Endothelial cell of umbilical vein (primary cell): ENCODE results near the gene RAB11FIP3. TPM values are rescaled to one million over a fixed set of nuclear protein-coding genes. Genes with fewer than 3 reads are reported as not detected.

Experiments used
- BruUV-seq: library from RNA; stranded (reverse); fragments of 400-500 nt; replicated peaks from 2 replicates; lab custom pipeline; 2021; lab: Mats Ljungman, UMichigan
- CTCF ChIA-PET: fragments of 300-600, 350-600 bp; sonication (Branson Sonifier 250); formaldehyde crosslinking; loops from one replicate; lab custom pipeline; 2021; ENCODE audit warnings: antibody characterized with exemption, inconsistent platforms; lab: Charles Lee
- POLR2A ChIA-PET: fragments of 300-600, 350-600 bp; sonication (Branson Sonifier 250); formaldehyde crosslinking; loops from one replicate; lab custom pipeline; 2021; ENCODE audit warnings: antibody characterized with exemption, inconsistent platforms; lab: Charles Lee
- DNase-seq: peaks from one replicate; pipeline ENCODE4 v3.0.0-alpha.2; 2011; ENCODE audit warnings: low read depth, low spot score
- FAIRE-seq: peaks from 2 replicates; lab custom pipeline; 2011; peaks lifted over from hg19 to GRCh38; lab: Jason Lieb, UNC
- H2AFZ ChIP-seq: 2 replicates; pipeline ENCODE4 v1.6.0; 2012; ENCODE audit warnings: low read depth, low read length, control low read depth, inconsistent platforms
- H3K27ac ChIP-seq: 2 replicates; pipeline ENCODE4 v1.5.1; 2011; ENCODE audit warnings: low read depth, mild to moderate bottlenecking, control low read depth, low read length, moderate library complexity; ENCODE audit not compliant: insufficient read depth
- H3K27me3 ChIP-seq, 2 experiments: 2 replicates each; pipeline versions ENCODE4 v1.6.0 to v1.6.1; 2011; ENCODE audit warnings: low read length in 2 of 2, mixed read lengths in 1 of 2; ENCODE audit not compliant: control insufficient read depth in 2 of 2, insufficient read depth in 2 of 2
- H3K36me3 ChIP-seq, 2 experiments: 2 replicates in 1 of 2; 3 replicates in 1 of 2; pipeline ENCODE4 v1.5.1; 2011; ENCODE audit warnings: low read length in 2 of 2, mild to moderate bottlenecking in 1 of 2, moderate library complexity in 1 of 2; ENCODE audit not compliant: control insufficient read depth in 2 of 2, insufficient read depth in 2 of 2; ENCODE audit errors: extremely low read depth in 1 of 2
- H3K4me1 ChIP-seq: 3 replicates; pipeline ENCODE4 v1.5.1; 2011; ENCODE audit warnings: mild to moderate bottlenecking, low read length; ENCODE audit not compliant: control insufficient read depth, insufficient read depth; ENCODE audit errors: extremely low read depth
- H3K4me2 ChIP-seq: 2 replicates; pipeline ENCODE4 v1.6.1; 2011; ENCODE audit warnings: low read length, control low read depth, mixed read lengths; ENCODE audit not compliant: insufficient read depth
- H3K4me3 ChIP-seq, 3 experiments: fragments of 200-600 bp in 1 of 3; sonication (generic), shearing (Covaris generic) in 1 of 3; replicated peaks in 1 of 3; 2 replicates each; pipeline ENCODE4 v1.5.1; 2011 to 2016; ENCODE audit warnings: control low read depth in 3 of 3, low read length in 3 of 3, mild to moderate bottlenecking in 2 of 3, inconsistent platforms in 1 of 3, low read depth in 1 of 3, moderate library complexity in 1 of 3; ENCODE audit not compliant: insufficient read depth in 1 of 3
- H3K79me2 ChIP-seq: 2 replicates; pipeline ENCODE4 v1.6.0; 2012; ENCODE audit warnings: low read length, inconsistent platforms; ENCODE audit not compliant: control insufficient read depth, insufficient read depth
- H3K9ac ChIP-seq: replicated peaks from 2 replicates; pipeline ENCODE3; 2011; ENCODE audit warnings: low read length, control low read depth; ENCODE audit not compliant: insufficient read depth; ENCODE audit errors: extremely low read depth
- H3K9me1 ChIP-seq: replicated peaks from 3 replicates; pipeline ENCODE4 v1.6.0; 2011; ENCODE audit warnings: mild to moderate bottlenecking, low read length; ENCODE audit not compliant: control insufficient read depth, insufficient read depth; ENCODE audit errors: extremely low read depth
- H3K9me3 ChIP-seq: replicated peaks from 2 replicates; pipeline ENCODE4 v1.5.1; 2012; ENCODE audit warnings: low read length, inconsistent platforms; ENCODE audit not compliant: control insufficient read depth, insufficient read depth
- H4K20me1 ChIP-seq: replicated peaks from 2 replicates; pipeline ENCODE3; 2011; ENCODE audit warnings: mild to moderate bottlenecking, low read length; ENCODE audit not compliant: control insufficient read depth, insufficient read depth; ENCODE audit errors: extremely low read depth
- EZH2 ChIP-seq: IDR thresholded peaks from 2 replicates; pipeline ENCODE4 v1.6.1; 2012; ENCODE audit warnings: borderline replicate concordance, low read depth, mild to moderate bottlenecking, moderate library complexity, low read length, inconsistent platforms; ENCODE audit not compliant: severe bottlenecking
- FOS ChIP-seq: IDR thresholded peaks from 2 replicates; pipeline ENCODE4 v1.6.1; 2011; ENCODE audit warnings: mild to moderate bottlenecking, low read length, moderate library complexity, borderline replicate concordance; ENCODE audit not compliant: insufficient read depth
- GATA2 ChIP-seq: IDR thresholded peaks from 2 replicates; pipeline ENCODE4 v1.7.0; 2011; ENCODE audit warnings: low read depth, mild to moderate bottlenecking, moderate library complexity, mixed read lengths, low read length; ENCODE audit not compliant: insufficient read length, insufficient read depth
- JUN ChIP-seq: IDR thresholded peaks from 2 replicates; pipeline ENCODE4 v1.6.1; 2011; ENCODE audit warnings: borderline replicate concordance, low read depth; ENCODE audit not compliant: insufficient read length, insufficient read depth
- POLR2A ChIP-seq: IDR thresholded peaks from 2 replicates; pipeline ENCODE4 v1.6.1; 2012; ENCODE audit warnings: low read depth, mild to moderate bottlenecking, control low read depth, low read length
- POLR2AphosphoS5 ChIP-seq: IDR thresholded peaks from 2 replicates; pipeline ENCODE4 v1.6.1; 2012; ENCODE audit warnings: low read depth, mild to moderate bottlenecking, control low read depth, low read length, moderate library complexity; ENCODE audit not compliant: insufficient read depth
- dilution Hi-C: fragments of 300-500 bp; cut with MboI; formaldehyde crosslinking; loops from one replicate; pipeline ENCODE4 v1.15.0; 2019; ENCODE audit warnings: low sequenced_read_pairs; ENCODE audit not compliant: extremely low pct_ligation_motif_present
- intact Hi-C: fragments of 100-400 bp; cut with micrococcal nuclease; formaldehyde crosslinking; loops from one replicate; pipeline ENCODE4 v1.10.0; 2022
- polyA plus RNA-seq, 4 experiments: library from polyadenylated mRNA; depleted of rRNA in 3 of 4; stranded (reverse) in 3 of 4; unstranded in 1 of 4; fragments of >200 nt; gene quantifications; 2 replicates each; pipeline versions ENCODE4 v1.2.1 to v1.2.3, GENCODE V29; 2011 to 2012; ENCODE audit warnings: missing spikeins in 1 of 4
- total RNA-seq: library from RNA; stranded (reverse); gene quantifications from 2 replicates; pipeline ENCODE4 v1.2.3, GENCODE V29; 2021
- TF ChIP-seq, protein P1 (sequence below), 2 donors: IDR thresholded peaks; 1 replicate in 1 of 2; 2 replicates in 1 of 2; pipeline ENCODE4 v1.5.1; 2011; ENCODE audit warnings: low read length in 2 of 2, mild to moderate bottlenecking in 2 of 2, moderate library complexity in 2 of 2, control low read depth in 1 of 2, inconsistent platforms in 1 of 2, low read depth in 1 of 2; ENCODE audit not compliant: insufficient read depth in 1 of 2; ENCODE audit errors: extremely low read depth in 1 of 2
- TF ChIP-seq, protein P2 (sequence below): IDR thresholded peaks from 2 replicates; pipeline ENCODE4 v1.6.1; 2011; ENCODE audit not compliant: insufficient read depth, insufficient read length

The RAB11FIP3 gene
- total and polyA plus RNA-seq, 2 donors (not counting 3 experiments of a cell fraction or from before 2014, with no cell fraction given) = 20.5 to 75.9 TPM

DNA sequence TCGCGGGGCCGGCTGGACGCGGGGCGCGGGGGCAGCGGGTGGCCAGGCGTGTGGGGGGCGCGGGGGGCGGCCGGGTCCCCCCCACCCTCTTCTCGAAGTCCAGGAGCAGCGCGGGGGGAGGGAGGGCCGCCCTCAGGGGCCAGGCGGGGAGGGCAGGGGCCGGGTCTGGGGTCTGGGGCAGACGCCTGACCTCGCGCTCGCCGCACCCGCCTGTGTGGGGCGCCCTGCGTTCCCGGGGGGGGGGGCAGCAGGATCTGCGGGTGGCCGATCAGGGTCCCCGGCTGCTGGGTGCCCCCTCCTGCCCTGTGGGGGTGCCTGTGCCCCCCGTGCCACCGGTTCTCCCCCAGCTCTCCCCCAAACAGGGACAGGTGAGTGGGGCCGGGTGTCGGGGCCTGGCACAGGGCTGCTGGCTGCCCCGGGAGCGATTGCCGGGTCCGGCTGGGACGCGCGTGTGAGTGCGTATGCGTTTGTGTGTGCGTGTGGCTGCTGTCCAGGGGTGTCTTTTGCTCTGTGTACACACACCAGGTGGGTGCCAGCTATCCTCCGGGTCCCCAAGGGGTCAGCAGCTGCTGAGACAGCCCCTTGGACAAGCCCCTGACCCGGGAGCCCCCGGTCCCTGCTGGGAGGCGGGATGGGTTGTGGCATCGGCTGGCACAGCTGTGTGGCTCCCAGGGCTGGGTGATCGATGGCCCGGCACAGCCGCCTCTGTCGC is 135.4 kb downstream of the RAB11FIP3 start:
- H3K79me2 ChIP-seq = no peaks in the 10 kb centered on the region
- H3K9me1 ChIP-seq = no peaks in the 10 kb centered on the region
- no peak for FAIRE-seq
- H2AFZ ChIP-seq = no peak overlapping the region
- H3K27ac ChIP-seq = no peak overlapping the region
- H3K9ac ChIP-seq = no peak overlapping the region
- H3K27me3 ChIP-seq = peaks cover 14 to 19% of the 10 kb centered on the region in 2 experiments
- H3K4me3 ChIP-seq = no peak overlapping the region
- DNase-seq = no peak
- intact Hi-C loops (no loop called here), dilution Hi-C loops (no loop called here)
- BruUV-seq = no TSS peak
- no peaks in the 10 kb centered on the region for H3K9me3 ChIP-seq
- H3K36me3 ChIP-seq = no peaks in the 10 kb centered on the region
- H3K4me1 ChIP-seq = no peaks in the 10 kb centered on the region
- POLR2A ChIA-PET = no interaction called here
- no peak overlapping the region for H3K4me2 ChIP-seq
- CTCF ChIA-PET = no interaction called here
- H4K20me1 ChIP-seq = no peaks in the 10 kb centered on the region
- TF ChIP-seq POLR2AphosphoS5 (no peak), EZH2 (peak; percentile 89)

DNA sequence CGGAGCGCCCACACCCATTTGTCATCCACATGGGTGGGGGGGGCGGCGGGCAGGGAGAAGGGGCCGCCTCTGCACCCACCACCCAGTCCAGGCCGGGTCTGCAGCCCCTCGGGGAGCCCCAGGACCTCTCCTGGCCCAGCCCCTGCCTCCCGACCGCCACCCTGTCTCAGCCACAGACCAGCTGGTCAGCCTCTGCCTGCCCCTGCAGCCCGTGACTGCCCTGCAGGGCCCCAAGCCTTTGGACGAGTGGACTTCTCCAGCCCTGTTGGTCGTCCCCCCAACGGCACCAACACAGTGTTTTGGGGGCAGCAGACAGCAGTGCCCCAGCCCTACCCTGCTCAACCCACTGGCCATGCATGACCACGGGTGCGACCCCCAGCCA is 136.0 kb downstream of the RAB11FIP3 start:
- TF ChIP-seq GATA2 (no peak), EZH2 (no peak), POLR2A (no peak), JUN (no peak), POLR2AphosphoS5 (no peak), FOS (no peak)
- TF ChIP-seq, protein P1, sequence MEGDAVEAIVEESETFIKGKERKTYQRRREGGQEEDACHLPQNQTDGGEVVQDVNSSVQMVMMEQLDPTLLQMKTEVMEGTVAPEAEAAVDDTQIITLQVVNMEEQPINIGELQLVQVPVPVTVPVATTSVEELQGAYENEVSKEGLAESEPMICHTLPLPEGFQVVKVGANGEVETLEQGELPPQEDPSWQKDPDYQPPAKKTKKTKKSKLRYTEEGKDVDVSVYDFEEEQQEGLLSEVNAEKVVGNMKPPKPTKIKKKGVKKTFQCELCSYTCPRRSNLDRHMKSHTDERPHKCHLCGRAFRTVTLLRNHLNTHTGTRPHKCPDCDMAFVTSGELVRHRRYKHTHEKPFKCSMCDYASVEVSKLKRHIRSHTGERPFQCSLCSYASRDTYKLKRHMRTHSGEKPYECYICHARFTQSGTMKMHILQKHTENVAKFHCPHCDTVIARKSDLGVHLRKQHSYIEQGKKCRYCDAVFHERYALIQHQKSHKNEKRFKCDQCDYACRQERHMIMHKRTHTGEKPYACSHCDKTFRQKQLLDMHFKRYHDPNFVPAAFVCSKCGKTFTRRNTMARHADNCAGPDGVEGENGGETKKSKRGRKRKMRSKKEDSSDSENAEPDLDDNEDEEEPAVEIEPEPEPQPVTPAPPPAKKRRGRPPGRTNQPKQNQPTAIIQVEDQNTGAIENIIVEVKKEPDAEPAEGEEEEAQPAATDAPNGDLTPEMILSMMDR (IDR thresholded peaks at IDR 0.05; ENCODE audit: extremely low read depth in 1 of 2, insufficient read depth in 1 of 2, low read depth in 1 of 2, low read length in 2 of 2) = no peak
- TF ChIP-seq, protein P2, sequence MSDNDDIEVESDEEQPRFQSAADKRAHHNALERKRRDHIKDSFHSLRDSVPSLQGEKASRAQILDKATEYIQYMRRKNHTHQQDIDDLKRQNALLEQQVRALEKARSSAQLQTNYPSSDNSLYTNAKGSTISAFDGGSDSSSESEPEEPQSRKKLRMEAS = no peak
- Histone ChIP-seq H2AFZ (no peak overlapping the region), H4K20me1 (no peaks in the 10 kb centered on the region), H3K9me3 (no peaks in the 10 kb centered on the region), H3K27ac (no peak overlapping the region), H3K27me3 (peaks cover 14 to 19% of the 10 kb centered on the region in 2 experiments), H3K4me3 (no peak overlapping the region), H3K9me1 (no peaks in the 10 kb centered on the region), H3K4me2 (no peak overlapping the region), H3K9ac (no peak overlapping the region), H3K79me2 (no peaks in the 10 kb centered on the region), H3K36me3 (no peaks in the 10 kb centered on the region), H3K4me1 (peaks cover 4% of the 10 kb centered on the region)
- CTCF ChIA-PET = no interaction called here
- no TSS peak for BruUV-seq
- DNase-seq = no peak
- POLR2A ChIA-PET = no interaction called here
- dilution Hi-C loops = no loop called here
- FAIRE-seq = no peak
- intact Hi-C loops = no loop called here
